ENCODE results near the gene MCM3AP.
A peak's percentile ranks its signal among the peaks of the same experiment; 100 is the strongest.

Gene MCM3AP

GRCh38 chr21:46295177-46295770, 9.9 kb upstream of the MCM3AP start:
- H3K27me3 ChIP-seq (ENCODE audit: control insufficient read depth in 2 of 2, insufficient read depth in 2 of 2, low read length in 2 of 2), result no peaks in the 10 kb centered on the region
- H3K4me3 ChIP-seq (ENCODE audit: low read length in 2 of 2), result no peak overlapping the region
- peak overlapping the region in 1 of 2 donors; percentile 58 for H3K27ac ChIP-seq (ENCODE audit: low read depth in 2 of 2, low read length in 2 of 2)
- no peaks in the 10 kb centered on the region for H3K9me3 ChIP-seq (ENCODE audit: control insufficient read depth in 2 of 2, low read length in 2 of 2)
- peaks cover 9 to 12% of the 10 kb centered on the region in 2 donors for H3K36me3 ChIP-seq (ENCODE audit: control insufficient read depth in 2 of 2, insufficient read depth in 2 of 2, low read length in 2 of 2)
- no peak overlapping the region for H3K9ac ChIP-seq (ENCODE audit: low read depth in 1 of 2, low read length in 2 of 2)
- H3K4me1 ChIP-seq (ENCODE audit: control insufficient read depth in 2 of 2, insufficient read depth in 2 of 2, low read length in 2 of 2), result peaks cover 4 to 6% of the 10 kb centered on the region in 2 donors

GRCh38 chr21:46294647-46295176, 9.3 kb upstream of the MCM3AP start:
- no peak overlapping the region for H3K27ac ChIP-seq (ENCODE audit: low read depth in 2 of 2, low read length in 2 of 2)
- no peaks in the 10 kb centered on the region for H3K9me3 ChIP-seq (ENCODE audit: control insufficient read depth in 2 of 2, low read length in 2 of 2)
- peaks cover 4 to 6% of the 10 kb centered on the region in 2 donors for H3K4me1 ChIP-seq (ENCODE audit: control insufficient read depth in 2 of 2, insufficient read depth in 2 of 2, low read length in 2 of 2)
- H3K36me3 ChIP-seq (ENCODE audit: control insufficient read depth in 2 of 2, insufficient read depth in 2 of 2, low read length in 2 of 2), result peaks cover 11 to 13% of the 10 kb centered on the region in 2 donors
- H3K9ac ChIP-seq (ENCODE audit: low read depth in 1 of 2, low read length in 2 of 2), result no peak overlapping the region
- H3K4me3 ChIP-seq (ENCODE audit: low read length in 2 of 2), result no peak overlapping the region
- H3K27me3 ChIP-seq (ENCODE audit: control insufficient read depth in 2 of 2, insufficient read depth in 2 of 2, low read length in 2 of 2), result no peaks in the 10 kb centered on the region

GRCh38 chr21:46291561-46291960, 6.2 kb upstream of the MCM3AP start:
- Histone ChIP-seq H3K4me3 (ENCODE audit: low read length in 2 of 2) (no peak overlapping the region), H3K27me3 (ENCODE audit: control insufficient read depth in 2 of 2, insufficient read depth in 2 of 2, low read length in 2 of 2) (no peaks in the 10 kb centered on the region), H3K9me3 (ENCODE audit: control insufficient read depth in 2 of 2, low read length in 2 of 2) (no peaks in the 10 kb centered on the region), H3K27ac (ENCODE audit: low read depth in 2 of 2, low read length in 2 of 2) (no peak overlapping the region), H3K4me1 (ENCODE audit: control insufficient read depth in 2 of 2, insufficient read depth in 2 of 2, low read length in 2 of 2) (peaks cover 6 to 19% of the 10 kb centered on the region in 2 donors), H3K36me3 (ENCODE audit: control insufficient read depth in 2 of 2, insufficient read depth in 2 of 2, low read length in 2 of 2) (peaks cover 12 to 14% of the 10 kb centered on the region in 2 donors), H3K9ac (ENCODE audit: low read depth in 1 of 2, low read length in 2 of 2) (no peak overlapping the region)

GRCh38 chr21:46289655-46290179, 4.3 kb upstream of the MCM3AP start:
- H3K9ac ChIP-seq (ENCODE audit: low read depth in 1 of 2, low read length in 2 of 2), result no peak overlapping the region
- H3K4me1 ChIP-seq (ENCODE audit: control insufficient read depth in 2 of 2, insufficient read depth in 2 of 2, low read length in 2 of 2), result peaks cover 14 to 25% of the 10 kb centered on the region in 2 donors
- H3K9me3 ChIP-seq (ENCODE audit: control insufficient read depth in 2 of 2, low read length in 2 of 2), result no peaks in the 10 kb centered on the region
- no peaks in the 10 kb centered on the region for H3K27me3 ChIP-seq (ENCODE audit: control insufficient read depth in 2 of 2, insufficient read depth in 2 of 2, low read length in 2 of 2)
- H3K27ac ChIP-seq (ENCODE audit: low read depth in 2 of 2, low read length in 2 of 2), result no peak overlapping the region
- no peak overlapping the region for H3K4me3 ChIP-seq (ENCODE audit: low read length in 2 of 2)
- H3K36me3 ChIP-seq (ENCODE audit: control insufficient read depth in 2 of 2, insufficient read depth in 2 of 2, low read length in 2 of 2), result peaks cover 12 to 14% of the 10 kb centered on the region in 2 donors

- Histone ChIP-seq H3K36me3 (ENCODE audit: control insufficient read depth in 2 of 2, insufficient read depth in 2 of 2, low read length in 2 of 2) (peaks cover 18 to 22% of the 10 kb centered on the region in 2 donors), H3K4me3 (ENCODE audit: low read length in 2 of 2) (peak overlapping the region; percentile 82 to 96), H3K4me1 (ENCODE audit: control insufficient read depth in 2 of 2, insufficient read depth in 2 of 2, low read length in 2 of 2) (peaks cover 26 to 40% of the 10 kb centered on the region in 2 donors), H3K9me3 (ENCODE audit: control insufficient read depth in 2 of 2, low read length in 2 of 2) (no peaks in the 10 kb centered on the region), H3K9ac (ENCODE audit: low read depth in 1 of 2, low read length in 2 of 2) (no peak overlapping the region), H3K27me3 (ENCODE audit: control insufficient read depth in 2 of 2, insufficient read depth in 2 of 2, low read length in 2 of 2) (no peaks in the 10 kb centered on the region), H3K27ac (ENCODE audit: low read depth in 2 of 2, low read length in 2 of 2) (peak overlapping the region in 1 of 2 donors; percentile 71)
These were observed 2.1 kb upstream of the MCM3AP start for GRCh38 chr21:46287541-46287940.

- Histone ChIP-seq H3K4me1 (ENCODE audit: control insufficient read depth in 2 of 2, insufficient read depth in 2 of 2, low read length in 2 of 2) (peaks cover 26 to 40% of the 10 kb centered on the region in 2 donors), H3K27me3 (ENCODE audit: control insufficient read depth in 2 of 2, insufficient read depth in 2 of 2, low read length in 2 of 2) (no peaks in the 10 kb centered on the region), H3K36me3 (ENCODE audit: control insufficient read depth in 2 of 2, insufficient read depth in 2 of 2, low read length in 2 of 2) (peaks cover 15 to 21% of the 10 kb centered on the region in 2 donors), H3K9me3 (ENCODE audit: control insufficient read depth in 2 of 2, low read length in 2 of 2) (no peaks in the 10 kb centered on the region), H3K9ac (ENCODE audit: low read depth in 1 of 2, low read length in 2 of 2) (peak overlapping the region; percentile 74 to 91), H3K4me3 (ENCODE audit: low read length in 2 of 2) (peak overlapping the region; percentile 82 to 96), H3K27ac (ENCODE audit: low read depth in 2 of 2, low read length in 2 of 2) (peak overlapping the region; percentile 95 to 96)
These were observed 1.2 kb upstream of the MCM3AP start for GRCh38 chr21:46286648-46287002.

- Histone ChIP-seq H3K27ac (ENCODE audit: low read depth in 2 of 2, low read length in 2 of 2) (peak within 1 kb of the TSS; percentile 95 to 96), H3K9ac (ENCODE audit: low read depth in 1 of 2, low read length in 2 of 2) (peak within 1 kb of the TSS; percentile 80 to 91), H3K27me3 (ENCODE audit: control insufficient read depth in 2 of 2, insufficient read depth in 2 of 2, low read length in 2 of 2) (no peaks in the 10 kb centered on the region), H3K4me3 (ENCODE audit: low read length in 2 of 2) (peak within 1 kb of the TSS; percentile 82 to 96), H3K4me1 (ENCODE audit: control insufficient read depth in 2 of 2, insufficient read depth in 2 of 2, low read length in 2 of 2) (peaks cover 26 to 40% of the 10 kb centered on the region in 2 donors), H3K36me3 (ENCODE audit: control insufficient read depth in 2 of 2, insufficient read depth in 2 of 2, low read length in 2 of 2) (peaks cover 14 to 16% of the 10 kb centered on the region in 2 donors), H3K9me3 (ENCODE audit: control insufficient read depth in 2 of 2, low read length in 2 of 2) (no peaks in the 10 kb centered on the region)
These were observed 593 bp upstream of the MCM3AP start, which contains the start of gene YBEY for GRCh38 chr21:46285761-46286647. TSS of gene YBEY (plus strand) at chr21:46286342. CDS start at chr21:46286914, 572 bp downstream.

GRCh38 chr21:46284733-46285132, 678 bp downstream of the MCM3AP start:
- H3K4me1 ChIP-seq (ENCODE audit: control insufficient read depth in 2 of 2, insufficient read depth in 2 of 2, low read length in 2 of 2), result peaks cover 26 to 40% of the 10 kb centered on the region in 2 donors
- H3K27me3 ChIP-seq (ENCODE audit: control insufficient read depth in 2 of 2, insufficient read depth in 2 of 2, low read length in 2 of 2), result no peaks in the 10 kb centered on the region
- peak overlapping the region; percentile 8 to 96 for H3K4me3 ChIP-seq (ENCODE audit: low read length in 2 of 2)
- H3K27ac ChIP-seq (ENCODE audit: low read depth in 2 of 2, low read length in 2 of 2), result no peak overlapping the region
- H3K9me3 ChIP-seq (ENCODE audit: control insufficient read depth in 2 of 2, low read length in 2 of 2), result no peaks in the 10 kb centered on the region
- peaks cover 19 to 24% of the 10 kb centered on the region in 2 donors for H3K36me3 ChIP-seq (ENCODE audit: control insufficient read depth in 2 of 2, insufficient read depth in 2 of 2, low read length in 2 of 2)
- no peak overlapping the region for H3K9ac ChIP-seq (ENCODE audit: low read depth in 1 of 2, low read length in 2 of 2)

GRCh38 chr21:46284077-46284644, 1.2 kb downstream of the MCM3AP start:
- no peaks in the 10 kb centered on the region for H3K27me3 ChIP-seq (ENCODE audit: control insufficient read depth in 2 of 2, insufficient read depth in 2 of 2, low read length in 2 of 2)
- peaks cover 26 to 40% of the 10 kb centered on the region in 2 donors for H3K4me1 ChIP-seq (ENCODE audit: control insufficient read depth in 2 of 2, insufficient read depth in 2 of 2, low read length in 2 of 2)
- H3K9ac ChIP-seq (ENCODE audit: low read depth in 1 of 2, low read length in 2 of 2), result peak overlapping the region in 1 of 2 donors; percentile 54
- peaks cover 24 to 28% of the 10 kb centered on the region in 2 donors for H3K36me3 ChIP-seq (ENCODE audit: control insufficient read depth in 2 of 2, insufficient read depth in 2 of 2, low read length in 2 of 2)
- H3K9me3 ChIP-seq (ENCODE audit: control insufficient read depth in 2 of 2, low read length in 2 of 2), result no peaks in the 10 kb centered on the region
- H3K4me3 ChIP-seq (ENCODE audit: low read length in 2 of 2), result peak overlapping the region; percentile 45 to 61
- H3K27ac ChIP-seq (ENCODE audit: low read depth in 2 of 2, low read length in 2 of 2), result peak overlapping the region in 1 of 2 donors; percentile 42
